Astrocyte (in vitro differentiated cells and primary cell): Measurements from ENCODE around the gene PCDHGB1. TPM values are rescaled to one million over a fixed set of nuclear protein-coding genes. Genes with fewer than 3 reads are reported as not detected.
A peak's percentile ranks its signal among the peaks of the same experiment; 100 is the strongest.
"Not testable (repeated sequence)": the region's sequence is repeated elsewhere in the genome, so short reads cannot be mapped to it uniquely, and the experiment has no call there.

Source experiments
- DNase-seq: peaks from one replicate; pipeline ENCODE4 v3.0.0-alpha.2; 2010; ENCODE audit warnings: low read depth
- FAIRE-seq: peaks from 2 replicates; lab custom pipeline; 2011; peaks lifted over from hg19 to GRCh38; lab: Jason Lieb, UNC
- H2AFZ ChIP-seq: 2 replicates; pipeline ENCODE4 v1.6.0; 2012; ENCODE audit warnings: low read depth, low read length, inconsistent platforms
- H3K27ac ChIP-seq: 2 replicates; pipeline ENCODE4 v1.5.1; 2011; ENCODE audit warnings: low read depth, low read length, inconsistent platforms
- H3K27me3 ChIP-seq: 2 replicates; pipeline ENCODE4 v1.6.0; 2011; ENCODE audit warnings: low read length, inconsistent platforms; ENCODE audit not compliant: insufficient read depth
- H3K36me3 ChIP-seq: 2 replicates; pipeline ENCODE4 v1.5.1; 2011; ENCODE audit warnings: low read length, inconsistent platforms; ENCODE audit not compliant: insufficient read depth
- H3K4me1 ChIP-seq: 2 replicates; pipeline ENCODE4 v1.5.1; 2011; ENCODE audit warnings: low read length, inconsistent platforms; ENCODE audit not compliant: insufficient read depth
- H3K4me2 ChIP-seq: 2 replicates; pipeline ENCODE4 v1.6.0; 2012; ENCODE audit warnings: low read length, inconsistent platforms
- H3K4me3 ChIP-seq: 2 replicates; pipeline ENCODE4 v1.5.1; 2011; ENCODE audit warnings: low read depth, mild to moderate bottlenecking, low read length, inconsistent platforms; ENCODE audit not compliant: insufficient read depth
- H3K79me2 ChIP-seq: 2 replicates; pipeline ENCODE4 v1.6.0; 2012; ENCODE audit warnings: mild to moderate bottlenecking, low read length, inconsistent platforms; ENCODE audit not compliant: insufficient read depth
- H3K9ac ChIP-seq: 2 replicates; pipeline ENCODE4 v1.6.0; 2012; ENCODE audit warnings: mild to moderate bottlenecking, low read length, inconsistent platforms
- H3K9me3 ChIP-seq: 2 replicates; pipeline ENCODE4 v1.5.1; 2012; ENCODE audit warnings: low read depth, mild to moderate bottlenecking, low read length, inconsistent platforms; ENCODE audit not compliant: insufficient read depth
- H4K20me1 ChIP-seq: 2 replicates; pipeline ENCODE4 v1.6.0; 2012; ENCODE audit warnings: low read length, inconsistent platforms; ENCODE audit not compliant: insufficient read depth
- H3K27ac Mint-ChIP-seq: one replicate; pipeline ENCODE4 v1.8.0; 2021; ENCODE audit warnings: mild to moderate bottlenecking, mixed read lengths; ENCODE audit not compliant: unreplicated experiment
- H3K27me3 Mint-ChIP-seq: one replicate; pipeline ENCODE4 v1.8.0; 2021; ENCODE audit warnings: low read depth, mixed read lengths; ENCODE audit not compliant: unreplicated experiment
- H3K36me3 Mint-ChIP-seq: one replicate; pipeline ENCODE4 v1.8.0; 2021; ENCODE audit warnings: low read depth, mixed read lengths; ENCODE audit not compliant: unreplicated experiment
- H3K4me1 Mint-ChIP-seq: one replicate; pipeline ENCODE4 v1.8.0; 2021; ENCODE audit warnings: low read depth, mixed read lengths; ENCODE audit not compliant: unreplicated experiment
- H3K4me3 Mint-ChIP-seq: one replicate; pipeline ENCODE4 v1.8.0; 2021; ENCODE audit warnings: mild to moderate bottlenecking, moderate library complexity, mixed read lengths; ENCODE audit not compliant: unreplicated experiment
- H3K9me3 Mint-ChIP-seq: one replicate; pipeline ENCODE4 v1.8.0; 2021; ENCODE audit warnings: mild to moderate bottlenecking, mixed read lengths; ENCODE audit not compliant: unreplicated experiment
- EZH2 ChIP-seq: IDR thresholded peaks from 2 replicates; pipeline ENCODE4 v1.6.1; 2012; ENCODE audit warnings: mild to moderate bottlenecking, low read length, inconsistent platforms; ENCODE audit not compliant: insufficient read depth
- total RNA-seq: library from RNA; stranded (reverse); gene quantifications from 2 replicates; pipeline ENCODE4 v1.2.1, GENCODE V29; 2021
- TF ChIP-seq, protein P1 (sequence below): IDR thresholded peaks from 2 replicates; pipeline ENCODE4 v1.5.1; 2011; ENCODE audit warnings: low read depth, mild to moderate bottlenecking, inconsistent platforms, low read length, moderate library complexity; ENCODE audit not compliant: insufficient read depth

Gene PCDHGB1
- total RNA-seq, 1 donor from 2014 or later, result 1.5 TPM

DNA sequence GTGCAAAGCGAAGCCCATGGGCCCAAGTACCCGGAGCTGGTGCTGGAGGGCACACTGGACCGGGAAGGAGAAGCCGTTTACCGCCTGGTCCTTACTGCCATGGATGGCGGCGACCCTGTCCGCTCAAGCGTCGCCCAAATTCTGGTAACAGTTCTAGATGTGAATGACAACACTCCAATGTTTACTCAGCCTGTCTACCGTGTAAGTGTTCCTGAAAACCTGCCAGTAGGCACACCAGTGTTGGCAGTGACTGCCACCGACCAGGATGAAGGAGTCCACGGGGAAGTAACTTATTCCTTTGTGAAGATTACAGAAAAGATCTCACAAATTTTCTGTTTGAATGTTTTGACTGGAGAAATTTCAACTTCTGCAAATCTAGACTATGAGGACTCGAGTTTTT lies 24.7 kb downstream of the PCDHGB1 start:
- TF ChIP-seq, protein P1, sequence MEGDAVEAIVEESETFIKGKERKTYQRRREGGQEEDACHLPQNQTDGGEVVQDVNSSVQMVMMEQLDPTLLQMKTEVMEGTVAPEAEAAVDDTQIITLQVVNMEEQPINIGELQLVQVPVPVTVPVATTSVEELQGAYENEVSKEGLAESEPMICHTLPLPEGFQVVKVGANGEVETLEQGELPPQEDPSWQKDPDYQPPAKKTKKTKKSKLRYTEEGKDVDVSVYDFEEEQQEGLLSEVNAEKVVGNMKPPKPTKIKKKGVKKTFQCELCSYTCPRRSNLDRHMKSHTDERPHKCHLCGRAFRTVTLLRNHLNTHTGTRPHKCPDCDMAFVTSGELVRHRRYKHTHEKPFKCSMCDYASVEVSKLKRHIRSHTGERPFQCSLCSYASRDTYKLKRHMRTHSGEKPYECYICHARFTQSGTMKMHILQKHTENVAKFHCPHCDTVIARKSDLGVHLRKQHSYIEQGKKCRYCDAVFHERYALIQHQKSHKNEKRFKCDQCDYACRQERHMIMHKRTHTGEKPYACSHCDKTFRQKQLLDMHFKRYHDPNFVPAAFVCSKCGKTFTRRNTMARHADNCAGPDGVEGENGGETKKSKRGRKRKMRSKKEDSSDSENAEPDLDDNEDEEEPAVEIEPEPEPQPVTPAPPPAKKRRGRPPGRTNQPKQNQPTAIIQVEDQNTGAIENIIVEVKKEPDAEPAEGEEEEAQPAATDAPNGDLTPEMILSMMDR, result no peak
- no peak for TF ChIP-seq EZH2
- H3K4me3 Mint-ChIP-seq, result no peak overlapping the region
- H3K27ac ChIP-seq, result no peak overlapping the region
- no peak for FAIRE-seq
- no peaks in the 10 kb centered on the region for H3K4me1 Mint-ChIP-seq
- no peaks in the 10 kb centered on the region for H3K4me1 ChIP-seq
- peaks cover 31% of the 10 kb centered on the region for H3K9me3 Mint-ChIP-seq
- H3K27ac Mint-ChIP-seq, result no peak overlapping the region
- H3K9ac ChIP-seq, result no peak overlapping the region
- H3K36me3 ChIP-seq, result no peaks in the 10 kb centered on the region
- no peaks in the 10 kb centered on the region for H4K20me1 ChIP-seq
- no peaks in the 10 kb centered on the region for H3K79me2 ChIP-seq
- H3K27me3 Mint-ChIP-seq, result no peaks in the 10 kb centered on the region
- peaks cover 52% of the 10 kb centered on the region for H3K9me3 ChIP-seq
- peak overlapping the region; percentile 49 for H3K4me3 ChIP-seq
- no peaks in the 10 kb centered on the region for H3K27me3 ChIP-seq
- no peak overlapping the region for H2AFZ ChIP-seq
- H3K4me2 ChIP-seq, result peak overlapping the region; percentile 72
- DNase-seq, result no peak
- H3K36me3 Mint-ChIP-seq, result peaks cover 7% of the 10 kb centered on the region

DNA sequence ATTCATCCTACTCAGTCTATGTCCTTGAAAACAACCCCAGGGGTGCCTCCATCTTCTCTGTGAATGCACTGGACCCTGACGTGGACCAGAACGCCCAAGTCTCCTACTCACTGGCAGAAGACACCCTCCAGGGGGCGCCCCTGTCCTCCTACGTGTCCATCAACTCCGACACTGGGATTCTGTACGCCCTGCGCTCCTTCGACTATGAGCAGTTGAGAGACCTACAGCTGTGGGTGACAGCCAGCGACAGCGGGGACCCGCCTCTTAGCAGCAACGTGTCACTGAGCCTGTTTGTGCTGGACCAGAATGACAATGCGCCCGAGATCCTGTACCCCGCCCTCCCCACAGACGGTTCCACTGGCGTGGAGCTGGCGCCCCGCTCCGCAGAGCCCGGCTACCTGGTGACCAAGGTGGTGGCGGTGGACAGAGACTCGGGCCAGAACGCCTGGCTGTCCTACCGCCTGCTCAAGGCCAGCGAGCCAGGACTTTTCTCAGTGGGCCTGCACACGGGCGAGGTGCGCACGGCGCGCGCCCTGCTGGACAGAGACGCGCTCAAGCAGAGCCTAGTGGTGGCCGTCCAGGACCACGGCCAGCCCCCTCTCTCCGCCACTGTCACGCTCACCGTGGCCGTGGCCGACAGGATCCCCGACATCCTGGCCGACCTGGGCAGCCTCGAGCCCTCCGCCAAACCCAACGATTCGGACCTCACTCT lies 25.7 kb downstream of the PCDHGB1 start:
- H2AFZ ChIP-seq, FAIRE-seq, H3K4me1 Mint-ChIP-seq, H3K27ac Mint-ChIP-seq, H3K79me2 ChIP-seq, H3K27ac ChIP-seq, H3K4me3 Mint-ChIP-seq, H3K36me3 ChIP-seq, DNase-seq, H3K27me3 ChIP-seq, H4K20me1 ChIP-seq, H3K4me1 ChIP-seq, H3K4me3 ChIP-seq, H3K27me3 Mint-ChIP-seq, H3K4me2 ChIP-seq, H3K36me3 Mint-ChIP-seq, H3K9ac ChIP-seq: not testable (repeated sequence)
- H3K9me3 ChIP-seq, result peaks cover 46% of the 10 kb centered on the region
- peaks cover 28% of the 10 kb centered on the region for H3K9me3 Mint-ChIP-seq

DNA sequence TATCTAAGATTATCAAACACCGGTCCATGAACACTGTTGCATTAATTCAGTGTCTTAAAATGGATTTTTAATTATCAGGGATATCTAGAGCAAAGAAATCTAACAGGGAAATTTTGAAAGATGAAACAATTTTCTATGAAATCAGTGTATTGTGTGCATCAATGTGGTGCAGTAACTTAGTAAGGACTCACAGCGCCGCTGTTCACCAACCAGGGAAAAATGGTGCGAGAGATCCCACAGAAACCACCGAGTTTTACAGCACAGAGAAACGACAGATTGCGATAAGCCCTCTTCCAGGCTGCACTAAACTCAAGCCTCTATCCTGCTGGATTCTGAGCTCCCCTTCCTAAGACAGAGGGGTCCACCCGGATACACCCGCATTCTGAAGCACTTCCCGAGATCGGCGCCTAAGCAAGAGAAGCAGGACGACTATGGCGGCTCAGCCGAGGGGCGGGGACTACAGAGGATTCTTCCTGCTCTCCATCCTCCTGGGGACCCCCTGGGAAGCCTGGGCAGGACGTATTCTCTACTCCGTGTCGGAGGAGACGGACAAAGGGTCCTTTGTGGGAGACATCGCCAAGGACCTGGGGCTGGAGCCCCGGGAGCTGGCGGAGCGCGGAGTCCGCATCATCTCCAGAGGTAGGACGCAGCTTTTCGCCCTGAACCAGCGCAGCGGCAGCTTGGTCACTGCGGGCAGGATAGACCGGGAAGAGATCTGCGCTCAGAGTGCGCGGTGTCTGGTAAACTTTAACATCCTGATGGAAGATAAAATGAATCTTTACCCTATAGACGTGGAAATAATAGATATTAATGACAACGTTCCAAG lies 32.8 kb downstream of the PCDHGB1 start, which contains the start of gene PCDHGA7:
Gene PCDHGA7 (plus strand): TSS at position 274 of the 826 bp plus-strand sequence. CDS start 158 bp downstream, at position 432.
- Mint-ChIP-seq H3K4me1 (no peaks in the 10 kb centered on the region), H3K4me3 (peak within 1 kb of the TSS; percentile 79), H3K27me3 (no peaks in the 10 kb centered on the region), H3K9me3 (peaks cover 9% of the 10 kb centered on the region), H3K27ac (no peak within 1 kb of the TSS), H3K36me3 (peaks cover 5% of the 10 kb centered on the region)
- Histone ChIP-seq H3K36me3 (no peaks in the 10 kb centered on the region), H2AFZ (peak within 1 kb of the TSS; percentile 70), H3K4me1 (no peaks in the 10 kb centered on the region), H3K79me2 (no peaks in the 10 kb centered on the region), H3K4me3 (peak within 1 kb of the TSS; percentile 62), H4K20me1 (no peaks in the 10 kb centered on the region), H3K4me2 (peak within 1 kb of the TSS; percentile 80), H3K27ac (no peak within 1 kb of the TSS), H3K27me3 (no peaks in the 10 kb centered on the region), H3K9me3 (peaks cover 27% of the 10 kb centered on the region), H3K9ac (peak within 1 kb of the TSS; percentile 74)
- DNase-seq (peak; percentile 30), FAIRE-seq (no peak)
- TF ChIP-seq EZH2, result no peak
- TF ChIP-seq, protein P1, result peak; percentile 43
